OCI-LY3 (cell line): ENCODE results near the gene CCL4L2.
"Not testable (repeated sequence)": the region's sequence is repeated elsewhere in the genome, so short reads cannot be mapped to it uniquely, and the experiment has no call there.

Experiments
- H2AFZ ChIP-seq: fragments of 200-600, 300-600 bp; shearing (Covaris generic); 2 replicates; pipeline ENCODE4 v1.6.0; 2014; ENCODE audit warnings: antibody characterized with exemption, low read depth, low read length
- H3K27ac ChIP-seq: fragments of 200-600, 300-600 bp; sonication (generic); 2 replicates; pipeline ENCODE4 v1.5.1; 2014; ENCODE audit warnings: mild to moderate bottlenecking, low read length, moderate library complexity, mixed read lengths
- H3K27me3 ChIP-seq: fragments of 200-600, 300-600 bp; sonication (generic); 2 replicates; pipeline ENCODE4 v1.6.1; 2014; ENCODE audit warnings: low read depth, low read length, mixed read lengths
- H3K36me3 ChIP-seq: fragments of 200-600, 300-600 bp; sonication (generic); replicated peaks from 2 replicates; pipeline ENCODE3; 2014; ENCODE audit warnings: low read depth, low read length, mixed read lengths
- H3K4me1 ChIP-seq: fragments of 300-600, 200-600 bp; sonication (generic); 2 replicates; pipeline ENCODE4 v1.6.1; 2014; ENCODE audit warnings: low read length, mixed read lengths
- H3K4me2 ChIP-seq: fragments of 200-600, 300-600 bp; sonication (generic); 2 replicates; pipeline ENCODE4 v1.6.1; 2014; ENCODE audit warnings: low read length, mixed read lengths
- H3K4me3 ChIP-seq: fragments of 300-600, 200-600 bp; sonication (generic); 2 replicates; pipeline ENCODE4 v1.5.1; 2014; ENCODE audit warnings: antibody characterized with exemption, mild to moderate bottlenecking, low read length, moderate library complexity
- H3K79me2 ChIP-seq: fragments of 300-600, 200-600 bp; shearing (Covaris generic); 2 replicates; pipeline ENCODE4 v1.6.1; 2014; ENCODE audit warnings: mild to moderate bottlenecking, low read length, mixed read lengths
- H3K9ac ChIP-seq: fragments of 300-600, 200-600 bp; shearing (Covaris generic); 2 replicates; pipeline ENCODE4 v1.6.0; 2014; ENCODE audit warnings: mild to moderate bottlenecking, low read length, moderate library complexity
- H3K9me3 ChIP-seq: fragments of 200-600, 300-600 bp; shearing (Covaris generic); 2 replicates; pipeline ENCODE4 v1.6.1; 2014; ENCODE audit warnings: low read length, mixed read lengths; ENCODE audit not compliant: insufficient read depth
- H4K20me1 ChIP-seq: fragments of 200-600, 300-600 bp; sonication (generic); 2 replicates; pipeline ENCODE4 v1.6.1; 2016; ENCODE audit warnings: low read length, mixed read lengths; ENCODE audit not compliant: insufficient read depth
- EZH2phosphoT487 ChIP-seq: fragments of 200-600 bp; shearing (Covaris generic); IDR thresholded peaks from 2 replicates; pipeline ENCODE4 v1.6.1; 2018; ENCODE audit warnings: antibody characterized with exemption, mixed run types, low read depth
- TF ChIP-seq, protein P1 (sequence below): fragments of 200-600, 300-600 bp; sonication (generic); IDR thresholded peaks from 2 replicates; pipeline ENCODE4 v1.5.1; 2014; ENCODE audit warnings: antibody characterized with exemption, low read length, low read depth

CCL4L2 gene

DNA sequence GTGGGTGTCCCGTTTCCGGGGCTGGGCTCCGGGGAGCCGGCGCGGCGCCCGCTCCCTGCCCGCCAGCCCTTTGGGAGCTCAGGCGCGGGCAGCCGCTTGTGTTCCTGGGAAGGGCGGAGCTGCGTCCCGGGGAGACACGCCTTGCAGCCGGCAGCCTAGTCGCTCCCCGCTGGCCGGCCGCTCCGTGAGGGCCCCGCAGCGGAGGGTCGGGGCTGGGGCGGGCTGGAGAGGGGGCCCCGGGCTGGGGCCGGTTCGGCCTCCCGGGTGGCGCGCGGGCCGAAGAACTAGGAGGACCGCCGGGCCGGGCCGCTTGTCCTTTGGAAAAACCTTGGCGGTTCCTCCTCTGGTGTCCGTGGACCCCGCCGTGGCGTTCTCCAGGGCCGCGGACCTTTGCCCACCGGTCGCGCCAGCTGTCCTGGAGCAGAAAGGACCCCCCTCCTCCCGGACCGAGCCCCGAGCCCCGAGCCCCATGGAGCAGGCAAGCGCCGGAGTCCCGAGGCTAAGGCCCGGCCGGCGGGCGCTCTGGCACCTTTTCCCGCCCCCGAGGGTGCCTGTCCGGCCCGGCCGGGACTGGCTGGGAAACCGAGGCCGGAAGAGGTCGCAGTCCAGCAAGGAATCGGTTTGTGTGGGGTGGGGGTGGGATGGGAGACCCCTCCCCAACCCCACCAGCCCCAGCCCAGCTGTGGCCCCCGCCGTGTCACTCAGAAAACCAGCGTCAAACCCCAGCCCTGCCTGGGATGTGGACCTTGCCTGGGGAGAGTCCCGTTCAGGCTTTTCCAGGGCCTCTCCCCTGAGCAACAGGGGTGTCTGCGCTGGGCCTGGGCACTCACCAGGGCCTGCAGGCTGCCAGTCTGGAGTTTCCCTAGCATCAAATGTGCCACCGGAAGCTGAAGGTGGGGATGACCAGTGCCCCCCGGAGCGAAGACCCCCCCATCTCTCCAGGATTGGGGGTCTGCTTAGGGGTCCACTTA is 27.6 kb upstream of the CCL4L2 start:
- no peak for TF ChIP-seq EZH2phosphoT487
- TF ChIP-seq, protein P1, sequence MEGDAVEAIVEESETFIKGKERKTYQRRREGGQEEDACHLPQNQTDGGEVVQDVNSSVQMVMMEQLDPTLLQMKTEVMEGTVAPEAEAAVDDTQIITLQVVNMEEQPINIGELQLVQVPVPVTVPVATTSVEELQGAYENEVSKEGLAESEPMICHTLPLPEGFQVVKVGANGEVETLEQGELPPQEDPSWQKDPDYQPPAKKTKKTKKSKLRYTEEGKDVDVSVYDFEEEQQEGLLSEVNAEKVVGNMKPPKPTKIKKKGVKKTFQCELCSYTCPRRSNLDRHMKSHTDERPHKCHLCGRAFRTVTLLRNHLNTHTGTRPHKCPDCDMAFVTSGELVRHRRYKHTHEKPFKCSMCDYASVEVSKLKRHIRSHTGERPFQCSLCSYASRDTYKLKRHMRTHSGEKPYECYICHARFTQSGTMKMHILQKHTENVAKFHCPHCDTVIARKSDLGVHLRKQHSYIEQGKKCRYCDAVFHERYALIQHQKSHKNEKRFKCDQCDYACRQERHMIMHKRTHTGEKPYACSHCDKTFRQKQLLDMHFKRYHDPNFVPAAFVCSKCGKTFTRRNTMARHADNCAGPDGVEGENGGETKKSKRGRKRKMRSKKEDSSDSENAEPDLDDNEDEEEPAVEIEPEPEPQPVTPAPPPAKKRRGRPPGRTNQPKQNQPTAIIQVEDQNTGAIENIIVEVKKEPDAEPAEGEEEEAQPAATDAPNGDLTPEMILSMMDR, result no peak
- H3K4me3 ChIP-seq, result no peak overlapping the region

DNA sequence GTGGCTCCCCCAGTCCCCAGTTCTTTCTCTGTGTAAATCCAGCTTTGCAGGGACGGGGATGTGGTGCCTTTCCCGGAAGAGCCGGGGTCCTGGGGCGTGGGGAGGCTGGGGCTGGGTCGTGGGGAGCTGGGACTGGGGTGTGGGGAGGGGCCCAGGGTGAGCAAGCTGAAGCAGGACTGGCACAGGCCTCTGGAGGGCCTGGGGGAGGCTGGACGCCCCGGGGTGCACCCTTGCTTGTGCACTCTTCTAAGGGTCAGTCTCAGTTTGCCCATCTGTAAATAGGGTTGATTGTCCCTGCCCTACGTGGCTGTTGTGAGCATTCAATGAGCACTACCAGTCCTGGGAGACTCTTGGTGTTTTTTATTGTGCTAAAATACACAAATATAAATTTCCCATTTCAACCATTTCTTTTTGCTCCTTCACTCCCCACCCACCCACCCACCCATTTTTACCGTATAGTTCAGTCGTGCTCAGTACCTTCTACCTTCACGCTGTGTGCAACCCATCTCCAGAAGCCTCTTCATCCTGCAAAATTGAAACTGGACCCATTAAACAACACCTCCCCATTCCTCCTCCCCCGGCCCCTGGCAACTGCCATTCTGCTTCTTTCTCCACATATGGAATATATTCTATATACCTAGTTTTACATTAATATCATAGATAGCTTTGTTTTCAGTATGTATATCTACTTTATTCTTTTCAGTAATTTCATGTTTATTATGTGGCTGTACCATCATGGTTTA is 26.7 kb upstream of the CCL4L2 start:
- no peaks in the 10 kb centered on the region for H3K4me1 ChIP-seq
- no peaks in the 10 kb centered on the region for H3K79me2 ChIP-seq
- no peaks in the 10 kb centered on the region for H3K9me3 ChIP-seq
- no peaks in the 10 kb centered on the region for H3K27me3 ChIP-seq
- no peak overlapping the region for H2AFZ ChIP-seq
- no peak overlapping the region for H3K4me2 ChIP-seq
- no peaks in the 10 kb centered on the region for H3K36me3 ChIP-seq
- H3K27ac ChIP-seq, result no peak overlapping the region
- TF ChIP-seq, protein P1, result no peak
- TF ChIP-seq EZH2phosphoT487, result no peak
- no peak overlapping the region for H3K9ac ChIP-seq
- no peak overlapping the region for H3K4me3 ChIP-seq
- no peaks in the 10 kb centered on the region for H4K20me1 ChIP-seq

More for the DNA sequence above, 27.6 kb upstream of the CCL4L2 start:
- no peaks in the 10 kb centered on the region for H4K20me1 ChIP-seq
- H3K4me2 ChIP-seq, result no peak overlapping the region
- no peaks in the 10 kb centered on the region for H3K79me2 ChIP-seq
- H3K9me3 ChIP-seq, result no peaks in the 10 kb centered on the region
- no peaks in the 10 kb centered on the region for H3K36me3 ChIP-seq
- no peaks in the 10 kb centered on the region for H3K27me3 ChIP-seq
- no peaks in the 10 kb centered on the region for H3K4me1 ChIP-seq
- no peak overlapping the region for H3K9ac ChIP-seq
- H3K27ac ChIP-seq, result no peak overlapping the region
- no peak overlapping the region for H2AFZ ChIP-seq

DNA sequence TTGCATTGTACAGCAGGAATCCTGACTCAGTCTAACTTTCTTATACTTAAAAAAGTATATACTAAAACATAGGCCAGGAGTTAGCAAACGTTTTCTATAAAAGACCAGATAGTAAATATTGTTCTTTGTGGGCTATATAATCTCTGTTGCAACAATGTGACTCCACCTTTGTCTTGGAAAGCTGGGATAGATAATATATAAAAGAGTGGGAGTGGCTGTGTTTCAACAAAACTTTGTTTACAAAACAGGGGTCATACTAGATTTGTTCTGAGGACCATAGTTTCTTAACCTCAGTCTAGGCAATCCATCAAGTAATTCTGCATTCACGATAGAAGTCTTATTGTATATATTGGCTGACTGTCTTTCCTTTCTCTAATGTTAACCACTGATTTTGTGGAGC is 25.4 kb upstream of the CCL4L2 start:
- no peak for TF ChIP-seq EZH2phosphoT487
- TF ChIP-seq, protein P1, result no peak
- Histone ChIP-seq H3K27ac (no peak overlapping the region), H3K9me3 (no peaks in the 10 kb centered on the region), H3K4me1 (no peaks in the 10 kb centered on the region), H3K4me3 (no peak overlapping the region), H3K4me2 (no peak overlapping the region), H2AFZ (no peak overlapping the region), H3K27me3 (no peaks in the 10 kb centered on the region), H3K9ac (no peak overlapping the region), H3K79me2 (no peaks in the 10 kb centered on the region), H3K36me3 (no peaks in the 10 kb centered on the region), H4K20me1 (no peaks in the 10 kb centered on the region)

DNA sequence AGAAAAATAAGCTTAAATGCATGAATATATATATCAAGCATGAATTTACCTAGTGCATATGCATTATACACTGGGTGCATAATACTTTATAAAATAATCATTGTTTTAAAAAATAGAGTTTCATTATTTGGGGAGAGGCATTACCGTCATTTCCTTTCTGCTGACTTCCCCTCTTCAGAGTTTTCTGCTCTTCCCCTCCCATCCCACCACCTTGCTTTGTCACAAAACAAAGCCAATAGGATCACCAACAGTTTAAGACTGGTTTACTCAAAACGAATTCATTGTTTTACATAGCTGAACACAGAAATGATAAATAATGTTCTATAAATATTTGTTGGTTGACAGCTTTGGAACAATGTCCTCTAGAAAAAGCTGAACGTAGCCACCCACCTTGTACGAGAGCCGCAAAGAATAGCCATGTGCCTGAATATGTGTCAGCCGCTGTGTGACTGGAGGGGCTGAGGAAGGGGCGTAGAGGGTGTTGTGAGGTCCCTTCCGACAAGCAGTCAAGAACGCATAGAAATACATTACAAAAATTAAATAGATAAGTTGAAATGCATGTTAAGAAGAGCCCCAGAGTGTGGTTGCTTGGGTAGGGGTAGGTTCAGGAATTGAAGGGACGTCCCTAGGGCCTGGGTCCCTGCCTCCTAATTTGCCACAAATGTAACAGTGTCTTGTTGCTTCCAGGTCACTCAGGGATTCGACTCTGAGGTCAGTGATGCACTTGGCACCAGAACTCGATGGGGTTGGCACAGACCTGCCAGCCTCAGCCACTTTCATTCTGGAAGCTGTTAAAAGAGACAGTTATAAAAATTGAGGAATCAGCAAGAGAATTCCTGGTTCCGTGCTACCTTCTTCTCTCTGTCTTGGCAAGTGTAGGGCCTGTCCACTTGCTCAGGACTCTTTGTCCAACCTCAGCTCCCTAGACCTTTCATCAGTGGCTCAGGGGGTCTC is 23.8 kb upstream of the CCL4L2 start:
- H3K9ac ChIP-seq, H3K4me3 ChIP-seq, H3K9me3 ChIP-seq, H2AFZ ChIP-seq, H3K79me2 ChIP-seq, H3K36me3 ChIP-seq, H3K27me3 ChIP-seq, H3K27ac ChIP-seq, H3K4me1 ChIP-seq, H4K20me1 ChIP-seq, H3K4me2 ChIP-seq: not testable (repeated sequence)

DNA sequence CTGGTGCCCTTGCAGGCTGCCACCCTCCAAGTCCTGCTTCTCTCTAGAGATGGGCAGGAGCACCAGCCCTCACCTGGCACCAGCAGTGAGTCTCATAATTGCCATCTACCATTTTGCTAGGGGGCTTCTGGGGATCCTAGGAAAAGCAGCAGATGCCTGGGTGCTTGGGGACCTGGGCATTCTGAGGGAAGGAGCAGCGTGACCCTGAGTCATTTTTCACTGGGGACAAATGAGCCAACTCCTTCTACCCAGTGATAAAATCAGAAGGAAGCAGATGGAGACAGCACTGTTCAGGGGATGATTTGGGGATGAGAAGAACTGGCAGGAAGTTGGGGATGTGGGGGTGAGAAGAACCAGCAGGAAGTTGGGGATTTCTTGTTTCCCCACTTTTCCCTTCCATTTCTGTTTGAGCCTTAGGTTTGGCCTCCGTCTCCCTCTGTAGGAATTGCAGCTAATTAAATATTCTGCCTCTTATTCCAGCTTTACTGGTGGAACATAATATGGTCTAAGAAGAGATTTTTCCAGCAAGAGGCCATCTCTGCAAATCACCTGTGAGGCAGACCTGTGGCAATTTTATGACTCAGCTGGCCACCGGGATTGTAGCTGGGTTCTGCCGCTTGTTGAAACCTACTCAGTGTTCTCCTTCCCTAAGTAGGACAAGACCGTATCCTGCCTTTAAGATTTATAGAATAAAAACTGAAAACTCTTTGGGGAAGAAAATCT is 22.8 kb upstream of the CCL4L2 start:
- not testable (repeated sequence) for H3K9ac ChIP-seq, H3K9me3 ChIP-seq, H2AFZ ChIP-seq, H3K79me2 ChIP-seq, H3K4me1 ChIP-seq, H3K27me3 ChIP-seq, H3K4me3 ChIP-seq, H3K4me2 ChIP-seq, H3K27ac ChIP-seq, H4K20me1 ChIP-seq, H3K36me3 ChIP-seq
